NB4 (cell line): Measurements from ENCODE around the gene ACOX3.

Experiments
- TF ChIP-seq, protein P1 (sequence below): IDR thresholded peaks from one replicate; pipeline ENCODE4 v1.5.1; 2012; ENCODE audit warnings: low read depth, low read length
- TF ChIP-seq, protein P2 (sequence below): IDR thresholded peaks from 2 replicates; pipeline ENCODE4 v1.6.1; 2011; ENCODE audit warnings: low read depth, low read length

DNA sequence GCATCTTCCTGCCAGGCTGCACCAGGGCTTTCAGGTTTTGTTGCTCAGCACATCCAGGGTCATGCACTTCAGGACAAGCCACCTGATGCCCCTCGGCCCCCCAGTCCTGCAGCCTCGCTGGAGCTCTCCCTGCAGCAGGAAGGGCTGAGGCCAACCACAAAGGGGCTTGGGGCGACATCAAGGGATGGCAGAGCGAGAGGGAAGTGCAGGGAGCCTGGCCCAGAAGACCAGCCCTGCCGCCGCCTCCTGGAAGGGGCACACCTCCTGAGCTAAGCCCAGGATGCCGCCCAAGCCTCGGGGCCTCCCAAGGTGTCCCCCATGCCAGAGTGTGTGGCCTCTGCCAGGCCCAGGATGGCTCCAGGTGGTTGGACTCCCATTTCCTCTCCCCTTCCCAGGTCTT lies 37.2 kb upstream of the ACOX3 start:
- TF ChIP-seq, protein P1, sequence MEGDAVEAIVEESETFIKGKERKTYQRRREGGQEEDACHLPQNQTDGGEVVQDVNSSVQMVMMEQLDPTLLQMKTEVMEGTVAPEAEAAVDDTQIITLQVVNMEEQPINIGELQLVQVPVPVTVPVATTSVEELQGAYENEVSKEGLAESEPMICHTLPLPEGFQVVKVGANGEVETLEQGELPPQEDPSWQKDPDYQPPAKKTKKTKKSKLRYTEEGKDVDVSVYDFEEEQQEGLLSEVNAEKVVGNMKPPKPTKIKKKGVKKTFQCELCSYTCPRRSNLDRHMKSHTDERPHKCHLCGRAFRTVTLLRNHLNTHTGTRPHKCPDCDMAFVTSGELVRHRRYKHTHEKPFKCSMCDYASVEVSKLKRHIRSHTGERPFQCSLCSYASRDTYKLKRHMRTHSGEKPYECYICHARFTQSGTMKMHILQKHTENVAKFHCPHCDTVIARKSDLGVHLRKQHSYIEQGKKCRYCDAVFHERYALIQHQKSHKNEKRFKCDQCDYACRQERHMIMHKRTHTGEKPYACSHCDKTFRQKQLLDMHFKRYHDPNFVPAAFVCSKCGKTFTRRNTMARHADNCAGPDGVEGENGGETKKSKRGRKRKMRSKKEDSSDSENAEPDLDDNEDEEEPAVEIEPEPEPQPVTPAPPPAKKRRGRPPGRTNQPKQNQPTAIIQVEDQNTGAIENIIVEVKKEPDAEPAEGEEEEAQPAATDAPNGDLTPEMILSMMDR: no peak
- TF ChIP-seq, protein P2, sequence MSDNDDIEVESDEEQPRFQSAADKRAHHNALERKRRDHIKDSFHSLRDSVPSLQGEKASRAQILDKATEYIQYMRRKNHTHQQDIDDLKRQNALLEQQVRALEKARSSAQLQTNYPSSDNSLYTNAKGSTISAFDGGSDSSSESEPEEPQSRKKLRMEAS: no peak
